ENCODE measurements around the gene NFKBIZ.

NFKBIZ gene

GRCh38 chr3:101836652-101837598 is 12.4 kb upstream of the NFKBIZ start:
- no CpG with 5 or more reads among the region's 3 CpGs for WGBS (ENCODE audit: insufficient coverage, insufficient read length)
- H3K36me3 ChIP-seq (ENCODE audit: control insufficient read depth, insufficient read depth, low read length) = no peaks in the 10 kb centered on the region
- DNase-seq (ENCODE audit: low read depth, low spot score) = no peak
- no peaks in the 10 kb centered on the region for H3K9me3 ChIP-seq (ENCODE audit: control insufficient read depth, insufficient read depth, low read length)
- H3K27ac ChIP-seq (ENCODE audit: low read length) = no peak overlapping the region
- H3K27me3 ChIP-seq (ENCODE audit: control insufficient read depth, insufficient read depth, low read length) = no peaks in the 10 kb centered on the region
- peaks cover under 1% of the 10 kb centered on the region; the same call in 1 of the 2 replicates for H3K4me1 ChIP-seq (ENCODE audit: control insufficient read depth, insufficient read depth, low read length)
- H3K4me3 ChIP-seq (ENCODE audit: low read length) = no peak overlapping the region

- no peaks in the 10 kb centered on the region for H3K9me3 ChIP-seq (ENCODE audit: control insufficient read depth, insufficient read depth, low read length)
- no CpG with 5 or more reads among the region's 2 CpGs for WGBS (ENCODE audit: insufficient coverage, insufficient read length)
- no peak overlapping the region for H3K4me3 ChIP-seq (ENCODE audit: low read length)
- DNase-seq (ENCODE audit: low read depth, low spot score) = no peak
- H3K36me3 ChIP-seq (ENCODE audit: control insufficient read depth, insufficient read depth, low read length) = no peaks in the 10 kb centered on the region
- H3K27me3 ChIP-seq (ENCODE audit: control insufficient read depth, insufficient read depth, low read length) = no peaks in the 10 kb centered on the region
- H3K4me1 ChIP-seq (ENCODE audit: control insufficient read depth, insufficient read depth, low read length) = peaks cover 4% of the 10 kb centered on the region; the same call in 1 of the 2 replicates
- no peak overlapping the region for H3K27ac ChIP-seq (ENCODE audit: low read length)
Observed at GRCh38 chr3:101838691-101839090, 10.6 kb upstream of the NFKBIZ start.

GRCh38 chr3:101840066-101840465 is 9.2 kb upstream of the NFKBIZ start:
- Histone ChIP-seq H3K9me3 (ENCODE audit: control insufficient read depth, insufficient read depth, low read length) (no peaks in the 10 kb centered on the region), H3K27me3 (ENCODE audit: control insufficient read depth, insufficient read depth, low read length) (no peaks in the 10 kb centered on the region), H3K27ac (ENCODE audit: low read length) (no peak overlapping the region), H3K4me1 (ENCODE audit: control insufficient read depth, insufficient read depth, low read length) (peaks cover 4% of the 10 kb centered on the region; the same call in 1 of the 2 replicates), H3K4me3 (ENCODE audit: low read length) (no peak overlapping the region), H3K36me3 (ENCODE audit: control insufficient read depth, insufficient read depth, low read length) (no peaks in the 10 kb centered on the region)
- DNase-seq (ENCODE audit: low read depth, low spot score) = no peak

DNA sequence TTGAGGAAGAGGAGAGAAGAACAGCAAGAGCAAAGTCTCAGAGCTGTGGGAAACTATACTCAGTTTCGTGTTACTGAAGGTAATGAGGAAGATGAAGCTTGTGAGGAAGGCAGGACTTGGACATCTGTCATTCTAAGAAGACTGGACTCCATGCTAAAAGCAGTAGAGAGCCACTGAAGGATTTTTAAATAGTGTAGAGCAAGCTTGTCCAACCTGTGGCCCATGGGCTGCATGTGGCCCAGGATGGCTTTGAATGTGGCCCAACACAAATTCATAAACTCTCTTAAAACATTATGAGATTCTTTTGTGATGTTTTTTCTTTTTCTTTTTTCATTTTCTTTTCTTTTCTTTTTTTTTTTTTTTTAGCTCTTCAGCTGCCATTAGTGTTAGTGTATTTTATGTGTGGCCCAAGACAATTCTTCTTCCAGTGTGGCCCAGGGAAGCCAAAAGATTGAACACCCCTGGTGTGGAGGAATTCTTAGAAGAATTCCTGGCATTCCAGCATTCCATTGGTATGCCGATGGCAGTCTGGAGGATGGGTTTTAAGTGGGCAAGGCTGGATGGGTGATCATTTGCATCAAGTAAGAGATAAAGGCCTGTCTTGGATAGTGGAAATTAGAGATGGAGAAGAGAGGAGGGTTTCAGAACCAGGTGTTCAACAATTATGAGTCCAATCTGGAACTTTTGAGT is 6.9 kb upstream of the NFKBIZ start:
- H3K4me1 ChIP-seq (ENCODE audit: control insufficient read depth, insufficient read depth, low read length) = peaks cover 6% of the 10 kb centered on the region; the same call in 1 of the 2 replicates
- no peaks in the 10 kb centered on the region for H3K9me3 ChIP-seq (ENCODE audit: control insufficient read depth, insufficient read depth, low read length)
- H3K27ac ChIP-seq (ENCODE audit: low read length) = no peak overlapping the region
- no peaks in the 10 kb centered on the region for H3K36me3 ChIP-seq (ENCODE audit: control insufficient read depth, insufficient read depth, low read length)
- no peak for DNase-seq (ENCODE audit: low read depth, low spot score)
- WGBS (ENCODE audit: insufficient coverage, insufficient read length) = no CpG with 5 or more reads among the region's 2 CpGs
- H3K27me3 ChIP-seq (ENCODE audit: control insufficient read depth, insufficient read depth, low read length) = no peaks in the 10 kb centered on the region
- H3K4me3 ChIP-seq (ENCODE audit: low read length) = no peak overlapping the region

- DNase-seq (ENCODE audit: low read depth, low spot score) = no peak
- Histone ChIP-seq H3K4me1 (ENCODE audit: control insufficient read depth, insufficient read depth, low read length) (peaks cover 6% of the 10 kb centered on the region; the same call in 1 of the 2 replicates), H3K9me3 (ENCODE audit: control insufficient read depth, insufficient read depth, low read length) (no peaks in the 10 kb centered on the region), H3K27me3 (ENCODE audit: control insufficient read depth, insufficient read depth, low read length) (no peaks in the 10 kb centered on the region), H3K36me3 (ENCODE audit: control insufficient read depth, insufficient read depth, low read length) (no peaks in the 10 kb centered on the region), H3K27ac (ENCODE audit: low read length) (no peak overlapping the region), H3K4me3 (ENCODE audit: low read length) (no peak overlapping the region)
- no CpG with 5 or more reads among the region's 3 CpGs for WGBS (ENCODE audit: insufficient coverage, insufficient read length)
Observed at GRCh38 chr3:101842935-101843330, 6.4 kb upstream of the NFKBIZ start.

DNA sequence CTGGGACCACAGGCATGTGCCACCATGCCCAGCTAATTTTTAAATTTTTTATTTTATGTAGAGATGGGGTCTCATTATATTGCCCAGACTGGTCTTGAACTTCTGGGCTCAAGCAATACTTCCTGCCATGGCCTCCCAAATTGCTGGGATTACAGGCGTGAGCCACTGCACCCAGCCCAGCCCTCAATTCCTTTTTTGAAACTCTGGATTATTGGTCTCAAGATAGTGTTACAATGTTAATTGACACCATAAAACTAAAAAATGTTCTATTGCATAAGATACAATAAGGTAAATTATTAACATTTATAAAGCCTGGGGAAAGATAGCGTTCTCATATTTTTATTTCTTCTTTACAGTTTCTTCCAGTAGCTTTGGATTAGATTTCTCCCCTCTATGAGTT is 3.9 kb upstream of the NFKBIZ start:
- no peak for DNase-seq (ENCODE audit: low read depth, low spot score)
- no peaks in the 10 kb centered on the region for H3K27me3 ChIP-seq (ENCODE audit: control insufficient read depth, insufficient read depth, low read length)
- H3K27ac ChIP-seq (ENCODE audit: low read length) = no peak overlapping the region
- peaks cover 6% of the 10 kb centered on the region; the same call in 1 of the 2 replicates for H3K4me1 ChIP-seq (ENCODE audit: control insufficient read depth, insufficient read depth, low read length)
- no peaks in the 10 kb centered on the region for H3K9me3 ChIP-seq (ENCODE audit: control insufficient read depth, insufficient read depth, low read length)
- H3K36me3 ChIP-seq (ENCODE audit: control insufficient read depth, insufficient read depth, low read length) = no peaks in the 10 kb centered on the region
- no CpG with 5 or more reads among the region's 2 CpGs for WGBS (ENCODE audit: insufficient coverage, insufficient read length)
- no peak overlapping the region for H3K4me3 ChIP-seq (ENCODE audit: low read length)

- no peaks in the 10 kb centered on the region for H3K27me3 ChIP-seq (ENCODE audit: control insufficient read depth, insufficient read depth, low read length)
- DNase-seq (ENCODE audit: low read depth, low spot score) = no peak
Observed at GRCh38 chr3:101846709-101847108, 2.6 kb upstream of the NFKBIZ start.

GRCh38 chr3:101847328-101847727 is 2.0 kb upstream of the NFKBIZ start:
- Histone ChIP-seq H3K27ac (ENCODE audit: low read length) (no peak overlapping the region), H3K27me3 (ENCODE audit: control insufficient read depth, insufficient read depth, low read length) (no peaks in the 10 kb centered on the region), H3K4me3 (ENCODE audit: low read length) (no peak overlapping the region), H3K9me3 (ENCODE audit: control insufficient read depth, insufficient read depth, low read length) (no peaks in the 10 kb centered on the region), H3K36me3 (ENCODE audit: control insufficient read depth, insufficient read depth, low read length) (peaks cover 4% of the 10 kb centered on the region; the same call in 1 of the 2 replicates), H3K4me1 (ENCODE audit: control insufficient read depth, insufficient read depth, low read length) (peaks cover 3% of the 10 kb centered on the region; the same call in 1 of the 2 replicates)
- no CpG with 5 or more reads among the region's 3 CpGs for WGBS (ENCODE audit: insufficient coverage, insufficient read length)
- DNase-seq (ENCODE audit: low read depth, low spot score) = no peak

More at GRCh38 chr3:101846709-101847108, 2.6 kb upstream of the NFKBIZ start:
- H3K36me3 ChIP-seq (ENCODE audit: control insufficient read depth, insufficient read depth, low read length) = no peaks in the 10 kb centered on the region
- H3K4me1 ChIP-seq (ENCODE audit: control insufficient read depth, insufficient read depth, low read length) = peaks cover 6% of the 10 kb centered on the region; the same call in 1 of the 2 replicates
- no peaks in the 10 kb centered on the region for H3K9me3 ChIP-seq (ENCODE audit: control insufficient read depth, insufficient read depth, low read length)
- no peak overlapping the region for H3K4me3 ChIP-seq (ENCODE audit: low read length)
- no CpG with 5 or more reads among the region's 2 CpGs for WGBS (ENCODE audit: insufficient coverage, insufficient read length)
- no peak overlapping the region for H3K27ac ChIP-seq (ENCODE audit: low read length)

- Histone ChIP-seq H3K4me1 (ENCODE audit: control insufficient read depth, insufficient read depth, low read length) (peaks cover 2% of the 10 kb centered on the region; the same call in 1 of the 2 replicates), H3K36me3 (ENCODE audit: control insufficient read depth, insufficient read depth, low read length) (peaks cover 9% of the 10 kb centered on the region), H3K9me3 (ENCODE audit: control insufficient read depth, insufficient read depth, low read length) (no peaks in the 10 kb centered on the region), H3K4me3 (ENCODE audit: low read length) (no peak overlapping the region), H3K27me3 (ENCODE audit: control insufficient read depth, insufficient read depth, low read length) (no peaks in the 10 kb centered on the region), H3K27ac (ENCODE audit: low read length) (no peak overlapping the region)
- no CpG with 5 or more reads among the region's 3 CpGs for WGBS (ENCODE audit: insufficient coverage, insufficient read length)
- DNase-seq (ENCODE audit: low read depth, low spot score) = no peak
Observed at GRCh38 chr3:101848326-101848725, 988 bp upstream of the NFKBIZ start.

- no peak for DNase-seq (ENCODE audit: low read depth, low spot score)
- WGBS (ENCODE audit: insufficient coverage, insufficient read length) = no CpG with 5 or more reads among the region's 67 CpGs
- Histone ChIP-seq H3K4me1 (ENCODE audit: control insufficient read depth, insufficient read depth, low read length) (peaks cover 2% of the 10 kb centered on the region; the same call in 1 of the 2 replicates), H3K4me3 (ENCODE audit: low read length) (peak overlapping the region; percentile 64), H3K36me3 (ENCODE audit: control insufficient read depth, insufficient read depth, low read length) (peaks cover 16% of the 10 kb centered on the region), H3K9me3 (ENCODE audit: control insufficient read depth, insufficient read depth, low read length) (no peaks in the 10 kb centered on the region), H3K27ac (ENCODE audit: low read length) (no peak overlapping the region), H3K27me3 (ENCODE audit: control insufficient read depth, insufficient read depth, low read length) (no peaks in the 10 kb centered on the region)
Observed at GRCh38 chr3:101849714-101850245, 466 bp downstream of the NFKBIZ start.
